Naive thymus-derived CD8-positive, alpha-beta T cell (primary cell): ENCODE measurements around the gene SKOR1. TPM values are rescaled to one million over a fixed set of nuclear protein-coding genes. Genes with fewer than 3 reads are reported as not detected.
A peak's percentile ranks its signal among the peaks of the same experiment; 100 is the strongest.

Source experiments
- ATAC-seq, 2 donors: fragments of 150-1000 bp; cut with Tn5 transposase in 1 of 2; sonication (Bioruptor Pico), chemical (Tn5 transposase) in 1 of 2; 1 replicate in 1 of 2; 2 replicates in 1 of 2; pipeline ENCODE4 v1.10.0; 2021; ENCODE audit warnings: mild to moderate bottlenecking in 2 of 2, moderate library complexity in 2 of 2
- POLR2A ChIA-PET: fragments of 350-600 bp; sonication (Branson Sonifier 250); formaldehyde crosslinking; loops from one replicate; lab custom pipeline; 2021; ENCODE audit warnings: antibody characterized with exemption; lab: Charles Lee
- DNase-seq, 10 donors: peaks; one replicate each; pipeline versions ENCODE4 v3.0.0 to v3.0.0-alpha.2; 2020 to 2022
- H3K27ac Mint-ChIP-seq, 10 donors: one replicate each; pipeline ENCODE4 v1.8.0; 2020 to 2022; ENCODE audit warnings: mild to moderate bottlenecking in 10 of 10, mixed read lengths in 10 of 10, moderate library complexity in 4 of 10, inconsistent platforms in 1 of 10
- H3K27me3 Mint-ChIP-seq, 5 donors: one replicate each; pipeline ENCODE4 v1.8.0; 2021 to 2022; ENCODE audit warnings: mixed read lengths in 5 of 5
- H3K36me3 Mint-ChIP-seq, 3 donors: one replicate each; pipeline ENCODE4 v1.8.0; 2020 to 2022; ENCODE audit warnings: mixed read lengths in 3 of 3, mild to moderate bottlenecking in 2 of 3, inconsistent platforms in 1 of 3
- H3K4me1 Mint-ChIP-seq, 4 donors: one replicate each; pipeline ENCODE4 v1.8.0; 2021 to 2022; ENCODE audit warnings: mixed read lengths in 4 of 4
- H3K4me3 Mint-ChIP-seq, 10 donors: one replicate each; pipeline ENCODE4 v1.8.0; 2020 to 2022; ENCODE audit warnings: mild to moderate bottlenecking in 10 of 10, mixed read lengths in 10 of 10, moderate library complexity in 6 of 10, inconsistent platforms in 1 of 10
- H3K9me3 Mint-ChIP-seq, 9 donors: one replicate each; pipeline ENCODE4 v1.8.0; 2020 to 2022; ENCODE audit warnings: mixed read lengths in 9 of 9, mild to moderate bottlenecking in 3 of 9, inconsistent platforms in 1 of 9, moderate library complexity in 1 of 9
- polyA plus RNA-seq, 3 donors: library from polyadenylated mRNA; unstranded; fragments of 300-500 nt; fragmentation: Illumina TruSeq; gene quantifications; one replicate each; pipeline ENCODE4 v1.2.3, GENCODE V29; 2021
- total RNA-seq, 8 experiments: library from RNA in 2 of 8; stranded (reverse) in 2 of 8; gene quantifications; one replicate each; pipeline ENCODE4 v1.2.3 and lab custom pipeline; 2021 to 2026

Gene SKOR1
- total and polyA plus RNA-seq, 5 experiments from 2014 or later: 0.05 to 1.4 (median 1.0) TPM; not detected in 2

DNA sequence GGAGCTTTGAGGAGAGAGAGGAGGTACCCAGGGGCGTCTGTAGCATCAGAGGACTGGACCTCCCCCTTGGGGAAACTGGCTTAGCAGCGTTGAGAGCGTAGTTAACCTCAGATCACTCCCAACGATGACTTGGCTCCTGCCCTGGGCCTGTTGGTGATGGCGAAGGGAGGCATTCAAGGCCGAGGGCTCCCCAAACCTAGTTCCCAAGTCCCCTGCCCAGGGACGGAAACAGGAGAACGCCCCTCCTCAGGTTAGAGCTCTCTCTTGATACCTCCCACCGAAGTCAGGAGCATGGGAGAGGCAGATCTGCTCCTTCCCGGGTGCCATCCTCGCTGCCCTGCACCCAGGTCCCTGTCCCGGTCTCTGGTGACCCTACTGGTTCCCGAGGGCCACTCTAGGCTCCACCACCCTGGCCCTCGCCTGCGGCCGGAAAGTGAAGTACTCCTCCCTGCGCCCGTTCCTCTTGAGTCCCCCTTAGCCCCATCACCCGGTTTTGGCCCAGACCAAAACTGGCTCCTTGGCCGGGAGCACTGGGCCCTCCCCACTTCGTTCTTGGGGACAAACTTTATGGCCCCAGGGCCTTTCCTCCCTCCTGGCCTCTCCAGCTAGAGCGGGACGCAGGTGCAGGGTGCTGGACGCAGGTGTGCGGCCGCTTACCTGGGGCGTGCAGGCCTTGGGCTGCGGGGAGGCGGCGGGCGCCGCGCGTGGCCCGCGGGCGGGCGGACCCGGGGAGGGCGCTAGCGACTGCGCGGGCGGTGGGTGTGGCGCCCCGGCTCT lies 2.6 kb upstream of the SKOR1 start:
- Mint-ChIP-seq H3K27ac (peak overlapping the region in 1 of 10 donors; percentile 65), H3K4me1 (peaks cover 25 to 59% (median 47%) of the 10 kb centered on the region in 4 donors), H3K36me3 (peaks cover 0 to 8% (median 6%) of the 10 kb centered on the region in 3 donors), H3K27me3 (peaks cover 39 to 80% (median 70%) of the 10 kb centered on the region in 5 donors), H3K9me3 (peaks cover 0 to 5% (median 0%) of the 10 kb centered on the region in 9 donors), H3K4me3 (peak overlapping the region; percentile 19 to 78 (median 60))
- POLR2A ChIA-PET: interaction anchor here (0.8 kb wide), 1 partner anchor 38 kb away, joined by 3 read pairs; no protein-coding TSS in a partner anchor
- DNase-seq (no peak), ATAC-seq (no peak)

DNA sequence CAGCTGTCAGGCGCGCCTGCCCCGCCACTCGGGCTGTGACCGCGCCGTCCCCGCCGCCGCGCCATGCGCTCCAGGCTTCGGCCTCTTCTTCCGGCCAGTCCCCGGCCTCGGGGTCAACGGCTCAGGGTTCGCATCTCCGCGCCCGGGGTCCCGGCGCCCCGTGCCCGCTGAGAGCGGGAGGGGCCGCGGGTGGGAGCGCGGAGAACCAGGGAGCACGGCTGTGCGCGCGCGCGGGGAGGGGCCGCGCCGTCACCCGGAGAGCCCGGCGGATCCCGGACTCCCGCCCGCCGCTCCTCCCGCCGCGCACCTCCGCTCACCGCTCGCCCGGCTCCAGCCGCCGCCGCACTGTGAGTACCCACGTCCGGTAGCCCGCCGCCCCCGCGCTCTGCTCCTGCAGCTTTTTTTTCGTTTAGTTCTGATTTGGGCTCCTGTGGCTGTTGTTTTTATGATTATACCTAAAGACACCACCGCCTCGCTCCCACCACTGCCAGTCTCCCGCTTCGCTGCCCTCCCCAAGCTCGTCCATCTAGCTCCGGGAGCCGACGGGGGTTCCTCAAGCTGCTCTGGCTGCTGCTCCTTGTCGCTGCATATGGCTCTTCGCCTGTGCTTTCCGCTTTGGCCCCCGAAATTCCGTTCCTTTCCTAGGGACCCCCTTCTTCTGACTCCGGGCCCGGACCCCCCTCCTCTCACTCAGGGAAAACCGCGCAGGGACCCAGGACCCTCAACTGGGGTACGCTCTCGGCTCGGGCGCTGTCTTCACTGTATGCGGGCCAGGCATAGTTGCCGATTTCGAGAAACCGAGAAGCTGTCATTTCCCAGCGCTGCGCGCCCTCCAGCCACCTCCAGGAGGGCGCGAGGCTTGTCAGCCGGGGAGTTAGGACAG lies 1.8 kb upstream of the SKOR1 start:
- H3K4me3 Mint-ChIP-seq: peak overlapping the region; percentile 75 to 90 (median 86)
- peak in 1 of 10 donors; percentile 55 for DNase-seq
- H3K4me1 Mint-ChIP-seq: peaks cover 28 to 66% (median 51%) of the 10 kb centered on the region in 4 donors
- peak overlapping the region in 6 of 10 donors; percentile 8 to 64 (median 24) for H3K27ac Mint-ChIP-seq
- POLR2A ChIA-PET: interaction anchor here (0.8 kb wide), 1 partner anchor 39 kb away, joined by 3 read pairs; no protein-coding TSS in a partner anchor
- peaks cover 0 to 6% (median 5%) of the 10 kb centered on the region in 3 donors for H3K36me3 Mint-ChIP-seq
- H3K27me3 Mint-ChIP-seq: peaks cover 37 to 80% (median 68%) of the 10 kb centered on the region in 5 donors
- no peak for ATAC-seq
- peaks cover 0 to 5% (median 0%) of the 10 kb centered on the region in 9 donors for H3K9me3 Mint-ChIP-seq

DNA sequence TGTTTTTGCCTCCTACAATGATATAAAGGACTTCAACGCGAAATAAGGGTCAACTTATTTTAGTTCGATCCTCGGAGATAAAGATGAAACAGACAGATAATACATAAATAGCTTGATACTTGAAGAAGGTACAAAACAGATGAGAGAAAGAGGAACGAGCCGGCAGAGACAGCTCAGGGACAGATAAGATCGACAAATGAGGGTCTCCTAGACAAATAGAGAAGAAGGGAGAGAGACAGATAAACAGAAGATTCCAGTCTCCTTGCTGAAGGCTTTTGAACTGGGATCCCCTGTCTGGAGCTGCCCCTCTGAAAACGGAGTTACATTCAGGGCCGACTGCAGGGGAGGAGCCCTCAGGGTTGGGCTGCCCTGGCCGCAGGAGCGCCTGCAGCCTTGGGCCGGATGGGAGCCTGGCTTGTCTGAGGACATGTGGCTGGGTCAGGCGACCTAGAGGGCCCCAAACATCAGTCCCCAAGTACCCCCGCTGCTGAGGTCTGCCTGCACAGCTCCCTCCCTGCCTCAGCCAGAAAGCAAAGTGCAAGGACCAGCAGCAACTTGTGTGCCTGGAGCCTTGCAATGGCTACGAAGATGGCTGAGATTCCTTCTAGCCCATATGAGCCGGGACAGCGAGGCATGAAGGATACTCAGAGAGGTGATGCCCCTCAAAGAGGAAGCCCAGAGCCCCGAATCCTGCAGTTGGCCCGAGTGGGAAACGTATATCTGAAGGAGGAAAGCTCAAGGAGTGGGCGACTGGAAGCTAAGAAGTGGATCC lies 926 bp upstream of the SKOR1 start:
- Mint-ChIP-seq H3K4me3 (peak overlapping the region; percentile 75 to 90 (median 86)), H3K4me1 (peaks cover 31 to 73% (median 59%) of the 10 kb centered on the region in 4 donors), H3K9me3 (peaks cover 0 to 5% (median 0%) of the 10 kb centered on the region in 9 donors), H3K36me3 (peaks cover 0 to 6% (median 5%) of the 10 kb centered on the region in 3 donors), H3K27me3 (peaks cover 37 to 80% (median 70%) of the 10 kb centered on the region in 5 donors), H3K27ac (peak overlapping the region in 1 of 10 donors; percentile 8)
- DNase-seq (peak in 1 of 10 donors; percentile 57), ATAC-seq (no peak)
- POLR2A ChIA-PET: interaction anchor here (0.8 kb wide), 1 partner anchor 9 kb away, joined by 3 read pairs; no protein-coding TSS in a partner anchor

DNA sequence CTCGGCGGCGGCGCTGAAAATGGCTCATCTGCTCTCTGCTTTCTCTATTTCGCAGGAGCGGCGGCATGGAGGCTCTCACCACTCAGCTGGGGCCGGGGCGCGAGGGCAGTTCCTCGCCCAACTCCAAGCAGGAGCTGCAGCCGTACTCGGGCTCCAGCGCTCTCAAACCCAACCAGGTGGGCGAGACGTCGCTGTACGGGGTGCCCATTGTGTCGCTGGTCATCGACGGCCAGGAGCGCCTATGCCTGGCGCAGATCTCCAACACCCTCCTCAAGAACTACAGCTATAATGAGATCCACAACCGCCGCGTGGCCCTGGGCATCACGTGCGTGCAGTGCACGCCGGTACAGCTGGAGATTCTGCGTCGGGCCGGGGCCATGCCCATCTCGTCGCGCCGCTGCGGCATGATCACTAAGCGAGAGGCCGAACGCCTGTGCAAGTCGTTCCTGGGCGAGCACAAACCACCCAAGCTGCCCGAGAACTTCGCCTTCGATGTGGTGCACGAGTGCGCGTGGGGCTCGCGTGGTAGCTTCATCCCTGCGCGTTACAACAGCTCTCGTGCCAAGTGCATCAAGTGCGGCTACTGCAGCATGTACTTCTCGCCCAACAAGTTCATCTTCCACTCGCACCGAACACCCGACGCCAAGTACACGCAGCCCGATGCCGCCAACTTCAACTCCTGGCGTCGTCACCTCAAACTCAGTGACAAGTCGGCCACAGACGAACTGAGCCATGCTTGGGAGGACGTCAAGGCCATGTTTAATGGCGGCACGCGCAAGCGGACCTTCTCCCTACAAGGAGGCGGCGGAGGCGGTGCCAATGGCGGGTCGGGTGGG lies 790 bp downstream of the SKOR1 start:
- H3K9me3 Mint-ChIP-seq: peaks cover 0 to 5% (median 0%) of the 10 kb centered on the region in 9 donors
- peaks cover 29 to 70% (median 62%) of the 10 kb centered on the region in 4 donors for H3K4me1 Mint-ChIP-seq
- no peak for ATAC-seq
- peak overlapping the region in 1 of 10 donors; percentile 23 for H3K27ac Mint-ChIP-seq
- H3K4me3 Mint-ChIP-seq: peak overlapping the region; percentile 39 to 86 (median 69)
- POLR2A ChIA-PET: interaction anchor here (0.7 kb wide), 1 partner anchor 9 kb away, joined by 3 read pairs; no protein-coding TSS in a partner anchor
- DNase-seq: peak in 1 of 10 donors; percentile 49
- H3K36me3 Mint-ChIP-seq: peaks cover 0 to 6% (median 5%) of the 10 kb centered on the region in 3 donors
- peaks cover 39 to 78% (median 62%) of the 10 kb centered on the region in 5 donors for H3K27me3 Mint-ChIP-seq

DNA sequence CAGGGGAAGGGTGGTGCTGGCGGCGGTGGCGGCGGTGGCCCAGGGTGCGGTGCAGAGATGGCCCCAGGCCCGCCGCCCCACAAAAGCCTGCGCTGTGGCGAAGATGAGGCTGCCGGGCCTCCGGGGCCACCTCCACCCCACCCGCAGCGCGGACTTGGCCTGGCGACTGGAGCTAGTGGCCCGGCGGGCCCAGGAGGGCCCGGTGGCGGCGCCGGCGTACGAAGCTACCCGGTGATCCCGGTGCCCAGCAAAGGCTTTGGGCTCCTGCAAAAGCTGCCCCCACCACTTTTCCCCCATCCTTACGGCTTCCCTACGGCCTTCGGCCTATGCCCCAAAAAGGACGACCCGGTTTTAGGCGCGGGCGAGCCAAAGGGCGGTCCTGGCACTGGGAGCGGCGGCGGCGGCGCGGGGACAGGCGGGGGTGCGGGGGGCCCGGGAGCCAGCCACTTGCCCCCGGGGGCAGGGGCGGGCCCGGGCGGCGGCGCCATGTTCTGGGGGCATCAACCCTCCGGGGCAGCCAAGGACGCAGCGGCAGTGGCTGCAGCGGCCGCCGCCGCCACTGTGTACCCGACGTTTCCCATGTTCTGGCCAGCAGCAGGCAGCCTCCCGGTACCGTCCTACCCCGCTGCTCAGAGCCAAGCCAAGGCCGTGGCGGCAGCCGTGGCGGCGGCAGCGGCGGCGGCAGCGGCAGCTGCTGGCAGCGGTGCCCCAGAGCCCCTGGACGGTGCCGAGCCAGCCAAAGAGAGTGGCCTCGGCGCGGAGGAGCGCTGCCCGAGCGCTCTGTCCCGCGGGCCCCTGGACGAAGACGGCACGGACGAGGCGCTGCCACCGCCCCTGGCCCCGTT lies 1.6 kb downstream of the SKOR1 start:
- DNase-seq (peak in 1 of 10 donors; percentile 40), ATAC-seq (no peak)
- Mint-ChIP-seq H3K4me3 (peak overlapping the region in 1 of 10 donors; percentile 86), H3K27me3 (peaks cover 34 to 78% (median 57%) of the 10 kb centered on the region in 5 donors), H3K36me3 (peaks cover 0 to 6% (median 2%) of the 10 kb centered on the region in 3 donors), H3K27ac (no peak overlapping the region), H3K9me3 (peaks cover 0 to 5% (median 0%) of the 10 kb centered on the region in 9 donors), H3K4me1 (peaks cover 23 to 62% (median 57%) of the 10 kb centered on the region in 4 donors)
- POLR2A ChIA-PET: interaction anchor here (0.7 kb wide), 1 partner anchor 8 kb away, joined by 3 read pairs; no protein-coding TSS in a partner anchor

DNA sequence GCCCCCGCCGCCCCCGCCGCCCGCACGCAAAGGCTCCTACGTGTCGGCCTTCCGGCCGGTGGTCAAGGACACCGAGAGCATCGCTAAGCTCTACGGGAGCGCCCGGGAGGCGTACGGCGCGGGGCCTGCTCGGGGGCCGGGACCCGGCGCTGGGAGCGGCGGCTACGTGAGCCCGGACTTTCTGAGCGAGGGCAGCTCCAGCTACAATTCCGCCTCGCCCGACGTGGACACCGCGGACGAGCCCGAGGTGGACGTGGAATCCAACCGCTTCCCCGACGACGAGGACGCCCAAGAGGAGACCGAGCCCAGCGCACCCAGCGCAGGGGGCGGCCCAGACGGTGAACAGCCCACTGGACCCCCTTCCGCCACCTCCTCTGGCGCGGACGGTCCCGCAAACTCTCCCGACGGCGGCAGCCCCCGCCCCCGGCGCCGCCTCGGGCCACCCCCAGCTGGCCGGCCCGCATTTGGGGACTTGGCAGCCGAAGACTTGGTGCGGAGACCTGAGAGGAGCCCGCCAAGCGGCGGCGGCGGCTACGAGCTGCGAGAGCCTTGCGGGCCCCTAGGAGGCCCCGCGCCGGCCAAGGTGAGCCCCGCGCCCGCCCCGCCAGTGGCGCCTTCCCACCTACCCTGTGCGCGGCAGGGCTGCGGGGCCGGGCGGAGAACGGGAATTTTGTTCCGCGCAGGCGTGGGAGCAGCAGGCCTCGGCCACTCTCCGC lies 2.4 kb downstream of the SKOR1 start:
- peaks cover 19 to 54% (median 51%) of the 10 kb centered on the region in 4 donors for H3K4me1 Mint-ChIP-seq
- POLR2A ChIA-PET: no interaction called here
- peak in 1 of 10 donors; percentile 27 for DNase-seq
- no peak for ATAC-seq
- peak overlapping the region in 4 of 10 donors; percentile 44 to 78 (median 54) for H3K4me3 Mint-ChIP-seq
- H3K27me3 Mint-ChIP-seq: peaks cover 29 to 78% (median 55%) of the 10 kb centered on the region in 5 donors
- peak overlapping the region in 1 of 10 donors; percentile 74 for H3K27ac Mint-ChIP-seq
- peaks cover 0 to 2% (median 0%) of the 10 kb centered on the region in 9 donors for H3K9me3 Mint-ChIP-seq
- H3K36me3 Mint-ChIP-seq: peaks cover 0 to 6% (median 2%) of the 10 kb centered on the region in 3 donors

DNA sequence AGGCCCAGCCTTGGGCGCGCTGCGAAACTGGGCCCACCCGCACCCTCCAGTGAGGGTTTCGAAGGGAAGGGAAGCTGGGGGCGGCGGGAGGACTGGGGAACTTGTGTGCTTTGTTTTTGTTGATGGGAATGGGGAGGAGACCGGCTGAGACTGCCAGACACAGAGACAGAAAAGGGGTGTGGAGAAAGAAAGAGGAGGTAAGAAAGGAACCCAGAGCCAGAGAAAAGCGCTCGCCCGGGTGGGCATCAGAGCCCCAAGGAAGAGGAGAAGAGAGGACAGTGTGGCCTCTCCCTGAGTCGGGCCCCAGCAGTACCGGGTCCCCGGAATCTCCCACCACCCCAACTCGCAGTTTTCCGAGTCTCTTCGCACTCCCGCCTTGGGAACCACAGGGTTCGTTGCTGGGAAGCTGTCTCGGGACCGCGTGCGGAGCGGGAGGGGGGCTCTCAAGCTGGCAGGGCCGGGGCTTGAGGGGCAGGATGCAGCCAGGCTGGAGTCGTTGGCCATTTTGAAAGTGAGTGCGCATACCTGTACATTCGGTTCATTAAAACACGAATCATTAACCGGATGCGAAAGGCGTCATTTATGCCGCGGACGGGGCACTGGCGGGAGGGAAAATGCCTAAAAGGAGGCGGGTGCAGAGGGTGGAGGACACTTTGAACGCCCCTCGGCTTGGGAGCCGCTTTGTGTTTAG lies 3.1 kb downstream of the SKOR1 start:
- Mint-ChIP-seq H3K9me3 (peaks cover 0 to 2% (median 0%) of the 10 kb centered on the region in 9 donors), H3K4me3 (peak overlapping the region; percentile 16 to 86 (median 60)), H3K4me1 (peaks cover 21 to 58% (median 56%) of the 10 kb centered on the region in 4 donors), H3K27me3 (peaks cover 34 to 80% (median 62%) of the 10 kb centered on the region in 5 donors), H3K36me3 (peaks cover 0 to 6% (median 2%) of the 10 kb centered on the region in 3 donors), H3K27ac (peak overlapping the region in 1 of 10 donors; percentile 74)
- POLR2A ChIA-PET: no interaction called here
- ATAC-seq (no peak), DNase-seq (peak in 1 of 10 donors; percentile 9)

DNA sequence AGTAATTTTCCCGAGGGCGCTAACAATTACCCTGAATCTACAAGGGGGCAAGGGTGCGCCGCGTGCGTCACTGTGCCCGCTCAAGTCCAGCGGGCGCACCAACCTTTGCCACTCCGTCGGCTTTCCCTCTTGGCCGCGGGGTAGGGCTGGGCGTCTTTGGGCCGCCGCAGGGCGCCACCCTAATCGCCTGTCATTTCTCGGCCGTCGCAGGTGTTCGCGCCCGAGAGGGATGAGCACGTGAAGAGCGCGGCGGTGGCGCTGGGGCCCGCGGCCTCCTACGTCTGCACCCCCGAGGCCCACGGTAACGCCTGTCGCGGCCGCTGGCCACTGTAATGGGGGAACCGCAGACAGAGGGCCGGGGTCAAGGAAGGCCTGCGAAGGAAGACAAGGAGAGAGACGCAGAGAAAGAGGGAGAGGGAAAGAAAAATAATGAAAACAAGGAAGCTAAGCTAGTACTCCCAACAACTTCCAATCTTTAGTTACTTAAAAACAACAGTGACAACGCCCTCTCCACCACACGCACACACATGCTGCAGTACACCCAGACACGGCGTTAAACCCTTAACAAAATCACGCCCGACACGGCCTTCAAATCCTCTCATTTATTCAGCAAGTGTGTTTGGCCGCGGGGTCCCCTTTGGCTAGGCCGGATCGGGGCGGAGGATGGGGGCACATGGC lies 3.8 kb downstream of the SKOR1 start:
- Mint-ChIP-seq H3K27ac (peak overlapping the region in 2 of 10 donors; percentile 15 to 53), H3K9me3 (peaks cover 0 to 4% (median 0%) of the 10 kb centered on the region in 9 donors), H3K4me3 (peak overlapping the region; percentile 10 to 86 (median 60)), H3K27me3 (peaks cover 33 to 80% (median 61%) of the 10 kb centered on the region in 5 donors), H3K36me3 (peaks cover 0 to under 1% (median 0%) of the 10 kb centered on the region in 3 donors), H3K4me1 (peaks cover 17 to 58% (median 56%) of the 10 kb centered on the region in 4 donors)
- no peak for DNase-seq
- POLR2A ChIA-PET: interaction anchor here (1.4 kb wide), 1 partner anchor 47 kb away, joined by 4 read pairs; no protein-coding TSS in a partner anchor
- ATAC-seq: no peak
